HCT116 (cell line): ENCODE measurements around the gene C1QTNF12. TPM values are rescaled to one million over a fixed set of nuclear protein-coding genes. Genes with fewer than 3 reads are reported as not detected.

Experiments used
- ATAC-seq: fragments of 200-7000 bp; cut with Tn5 transposase; 2 replicates; pipeline ENCODE4 v1.9.1; 2020; ENCODE audit warnings: mild to moderate bottlenecking, moderate library complexity
- BruUV-seq: library from RNA; stranded (reverse); fragments of 400-500 nt; replicated peaks from 2 replicates; lab custom pipeline; 2021; lab: Mats Ljungman, UMichigan
- CTCF ChIA-PET: fragments of 300-600 bp; sonication (Branson Sonifier 250); formaldehyde crosslinking; loops from one replicate; lab custom pipeline; 2021; ENCODE audit warnings: antibody characterized with exemption; lab: Charles Lee
- POLR2A ChIA-PET: fragments of 300-600, 350-600 bp; sonication (Branson Sonifier 250); formaldehyde crosslinking; loops from one replicate; lab custom pipeline; 2021; ENCODE audit warnings: antibody characterized with exemption; lab: Charles Lee
- RAD21 ChIA-PET, 2 experiments: fragments of 300-600 bp; sonication (Branson Sonifier 250); formaldehyde crosslinking; loops; one replicate each; lab custom pipeline; 2023; ENCODE audit warnings: low total read pairs in 2 of 2; ENCODE audit not compliant: uncharacterized antibody in 2 of 2, unreplicated experiment in 2 of 2, low non-redundant PET in 1 of 2; lab: Charles Lee
- DNase-seq: peaks from one replicate; pipeline ENCODE4 v3.0.0-alpha.2; 2010; ENCODE audit warnings: low read depth, low spot score
- H2AFZ ChIP-seq: fragments of 200-600 bp; shearing (Covaris generic), sonication (generic); 2 replicates; pipeline ENCODE4 v1.6.1; 2017; ENCODE audit warnings: low read depth, mixed run types, mixed read lengths, antibody characterized with exemption, low read length; ENCODE audit not compliant: poor library complexity, severe bottlenecking
- H3K27ac ChIP-seq: 2 replicates; pipeline ENCODE4 v1.5.1; 2012; ENCODE audit warnings: low read depth, low read length
- H3K27me3 ChIP-seq: fragments of 200-600 bp; sonication (generic); 2 replicates; pipeline ENCODE4 v1.6.1; 2016; ENCODE audit warnings: mixed run types, low read length, mixed read lengths; ENCODE audit not compliant: insufficient read depth
- H3K36me3 ChIP-seq, 2 experiments: fragments of 200-500 bp in 1 of 2; fragments of 200-600 bp in 1 of 2; sonication (Bioruptor generic) in 1 of 2; sonication (generic) in 1 of 2; 2 replicates each; pipeline versions ENCODE4 v1.5.1 to v1.6.1; 2014 to 2016; ENCODE audit warnings: low read length in 2 of 2, inconsistent platforms in 1 of 2, mixed read lengths in 1 of 2, mixed run types in 1 of 2; ENCODE audit not compliant: insufficient read depth in 2 of 2, control insufficient read depth in 1 of 2
- H3K4me1 ChIP-seq, 2 experiments: fragments of 200-600 bp in 1 of 2; sonication (generic) in 1 of 2; 2 replicates each; pipeline versions ENCODE4 v1.5.1 to v1.6.1; 2012 to 2017; ENCODE audit warnings: low read length in 2 of 2, inconsistent platforms in 1 of 2, mild to moderate bottlenecking in 1 of 2, mixed read lengths in 1 of 2, mixed run types in 1 of 2, moderate library complexity in 1 of 2; ENCODE audit not compliant: insufficient read depth in 2 of 2, control insufficient read depth in 1 of 2
- H3K4me2 ChIP-seq: fragments of 200-600 bp; sonication (generic); 2 replicates; pipeline ENCODE4 v1.6.1; 2017; ENCODE audit warnings: mixed run types, low read length, mixed read lengths
- H3K4me3 ChIP-seq, 2 experiments: fragments of 200-600 bp in 1 of 2; sonication (generic) in 1 of 2; replicated peaks in 1 of 2; 2 replicates each; pipeline ENCODE4 v1.5.1; 2011 to 2016; ENCODE audit warnings: low read length in 2 of 2, control low read depth in 1 of 2, low read depth in 1 of 2, mild to moderate bottlenecking in 1 of 2, mixed read lengths in 1 of 2, mixed run types in 1 of 2
- H3K79me2 ChIP-seq: fragments of 200-600 bp; sonication (generic); 2 replicates; pipeline ENCODE4 v1.6.1; 2017; ENCODE audit warnings: mild to moderate bottlenecking, mixed run types, low read length, moderate library complexity, mixed read lengths; ENCODE audit not compliant: insufficient read depth
- H3K9ac ChIP-seq: fragments of 200-600 bp; sonication (generic); 2 replicates; pipeline ENCODE4 v1.6.1; 2016; ENCODE audit warnings: low read length, mixed read lengths
- H3K9me2 ChIP-seq: fragments of 200-600 bp; sonication (generic), shearing (Covaris generic); 2 replicates; pipeline ENCODE4 v1.6.1; 2017; ENCODE audit warnings: mixed run types, mild to moderate bottlenecking, moderate library complexity; ENCODE audit not compliant: insufficient read depth
- H3K9me3 ChIP-seq, 2 experiments: fragments of 200-500 bp in 1 of 2; fragments of 200-600 bp in 1 of 2; sonication (Bioruptor generic) in 1 of 2; sonication (generic) in 1 of 2; 2 replicates each; pipeline ENCODE4 v1.6.1; 2014 to 2017; ENCODE audit warnings: low read length in 2 of 2, mixed read lengths in 2 of 2, inconsistent platforms in 1 of 2, low read depth in 1 of 2, mild to moderate bottlenecking in 1 of 2, mixed run types in 1 of 2, moderate library complexity in 1 of 2; ENCODE audit not compliant: control insufficient read depth in 1 of 2, insufficient read depth in 1 of 2
- H4K20me1 ChIP-seq: fragments of 200-600 bp; sonication (generic), shearing (Covaris generic); 2 replicates; pipeline ENCODE4 v1.6.1; 2017; ENCODE audit warnings: mixed run types, mild to moderate bottlenecking, moderate library complexity; ENCODE audit not compliant: insufficient read depth
- ATF3 ChIP-seq: IDR thresholded peaks from 2 replicates; pipeline ENCODE4 v1.6.1; 2012
- CBX3 ChIP-seq: IDR thresholded peaks from 2 replicates; pipeline ENCODE4 v1.6.1; 2012; ENCODE audit warnings: low read depth
- CEBPB ChIP-seq: IDR thresholded peaks from 2 replicates; pipeline ENCODE4 v1.6.1; 2012; ENCODE audit warnings: low read depth
- CTCF ChIP-seq, 3 experiments: fragments of 200-600 bp in 1 of 3; sonication (generic) in 1 of 3; IDR thresholded peaks in 2 of 3; conservative IDR thresholded peaks in 1 of 3; 2 replicates each; pipeline ENCODE4 v1.5.1; 2012 to 2017; ENCODE audit warnings: low read depth in 2 of 3, low read length in 2 of 3, antibody characterized with exemption in 1 of 3, borderline replicate concordance in 1 of 3, control low read depth in 1 of 3, mild to moderate bottlenecking in 1 of 3, mixed read lengths in 1 of 3, mixed run types in 1 of 3, moderate library complexity in 1 of 3; ENCODE audit not compliant: insufficient read depth in 1 of 3
- EGR1 ChIP-seq: IDR thresholded peaks from 2 replicates; pipeline ENCODE4 v1.6.1; 2012; ENCODE audit warnings: low read depth
- POLR2AphosphoS5 ChIP-seq: IDR thresholded peaks from 2 replicates; pipeline ENCODE4 v1.6.1; 2011; ENCODE audit warnings: mild to moderate bottlenecking, low read depth, low read length, moderate library complexity
- TCF7L2 ChIP-seq: IDR thresholded peaks from 2 replicates; pipeline ENCODE4 v1.7.0; 2011; ENCODE audit warnings: borderline replicate concordance, inconsistent platforms; ENCODE audit not compliant: insufficient read depth, insufficient read length; ENCODE audit errors: extremely low read depth
- YY1 ChIP-seq: IDR thresholded peaks from 2 replicates; pipeline ENCODE4 v1.6.1; 2011; ENCODE audit warnings: low read length, low read depth, moderate library complexity, mild to moderate bottlenecking; ENCODE audit not compliant: insufficient replicate concordance; ENCODE audit errors: extremely low read depth
- intact Hi-C: fragments of 100-400 bp; cut with micrococcal nuclease; formaldehyde crosslinking; loops from 2 replicates; pipeline ENCODE4 v1.10.0; 2022
- total RNA-seq: library from RNA; stranded (reverse); gene quantifications from one replicate; pipeline ENCODE4 v1.2.1, GENCODE V29; 2021; ENCODE audit not compliant: unreplicated experiment

The C1QTNF12 gene
- total RNA-seq, 1 experiment from 2014 or later = 6.9 TPM

GRCh38 chr1:1215080-1215676 is 31.3 kb downstream of the C1QTNF12 start:
- intact Hi-C loops = no loop called here
- RAD21 ChIA-PET = no interaction called here
- Histone ChIP-seq H3K4me3 (no peak overlapping the region), H4K20me1 (no peaks in the 10 kb centered on the region), H3K4me1 (peaks cover 0 to 7% of the 10 kb centered on the region in 2 experiments; a peak in 2 of 4 replicates), H3K9me2 (no peaks in the 10 kb centered on the region), H3K27me3 (no peaks in the 10 kb centered on the region), H3K9ac (no peak overlapping the region), H3K79me2 (no peaks in the 10 kb centered on the region), H3K9me3 (no peaks in the 10 kb centered on the region), H3K4me2 (no peak overlapping the region), H3K27ac (no peak overlapping the region), H3K36me3 (peaks cover 2 to 16% of the 10 kb centered on the region in 2 experiments; a peak in 2 of 4 replicates), H2AFZ (no peak overlapping the region)
- DNase-seq (no peak), ATAC-seq (no peak)
- CTCF ChIA-PET = no interaction called here
- TF ChIP-seq YY1 (no peak), POLR2AphosphoS5 (no peak), ATF3 (no peak), CEBPB (no peak), CBX3 (no peak), EGR1 (no peak), TCF7L2 (no peak), CTCF (IDR thresholded peaks at IDR 0.05 in 2 of 3, conservative IDR thresholded peaks at IDR 0.05 in 1 of 3; ENCODE audit: borderline replicate concordance in 1 of 3, insufficient read depth in 1 of 3, low read depth in 2 of 3, low read length in 2 of 3) (no peak)
- no TSS peak for BruUV-seq
- POLR2A ChIA-PET = no interaction called here
